Calu3 (cell line): Measurements from ENCODE around the gene CARD18. TPM values are rescaled to one million over a fixed set of nuclear protein-coding genes. Genes with fewer than 3 reads are reported as not detected.

Experiments used
- BruUV-seq: library from RNA; stranded (reverse); fragments of 400-500 nt; replicated peaks from 2 replicates; lab custom pipeline; 2021; lab: Mats Ljungman, UMichigan
- CTCF ChIA-PET: fragments of 300-600 bp; sonication (Branson Sonifier 250); formaldehyde crosslinking; loops from one replicate; lab custom pipeline; 2022; ENCODE audit warnings: antibody characterized with exemption; lab: Charles Lee
- DNase-seq: peaks from one replicate; pipeline ENCODE4 v3.0.0; 2022
- H3K27ac Mint-ChIP-seq: one replicate; pipeline ENCODE4 v1.8.0; 2022; ENCODE audit warnings: mixed read lengths; ENCODE audit not compliant: unreplicated experiment
- H3K27me3 Mint-ChIP-seq: one replicate; pipeline ENCODE4 v1.8.0; 2022; ENCODE audit warnings: mixed read lengths; ENCODE audit not compliant: unreplicated experiment
- H3K36me3 Mint-ChIP-seq: one replicate; pipeline ENCODE4 v1.8.0; 2022; ENCODE audit warnings: mild to moderate bottlenecking, moderate library complexity, mixed read lengths; ENCODE audit not compliant: insufficient read depth, unreplicated experiment
- H3K4me1 Mint-ChIP-seq: one replicate; pipeline ENCODE4 v1.8.0; 2022; ENCODE audit warnings: mild to moderate bottlenecking, low read depth, mixed read lengths; ENCODE audit not compliant: unreplicated experiment
- H3K4me3 Mint-ChIP-seq: one replicate; pipeline ENCODE4 v1.8.0; 2022; ENCODE audit warnings: mild to moderate bottlenecking, low read depth, moderate library complexity, mixed read lengths; ENCODE audit not compliant: unreplicated experiment
- H3K9me3 Mint-ChIP-seq: one replicate; pipeline ENCODE4 v1.8.0; 2022; ENCODE audit warnings: low read depth, mixed read lengths; ENCODE audit not compliant: unreplicated experiment
- CTCF ChIP-seq: fragments of 200-600 bp; IDR thresholded peaks from one replicate; pipeline ENCODE4 v1.8.0; 2022; ENCODE audit warnings: antibody characterized with exemption; ENCODE audit not compliant: unreplicated experiment
- intact Hi-C: fragments of 100-400 bp; cut with micrococcal nuclease; formaldehyde crosslinking; loops from one replicate; pipeline ENCODE4 v1.10.0; 2022; ENCODE audit not compliant: unreplicated experiment
- total RNA-seq: library from RNA; stranded (reverse); gene quantifications from 2 replicates; pipeline ENCODE4 v1.2.3, GENCODE V29; 2022

CARD18 gene
- total RNA-seq, 1 experiment from 2014 or later, result not detected

GRCh38 chr11:105152560-105152959 lies 13.0 kb upstream of the CARD18 start:
- DNase-seq, result no peak
- Mint-ChIP-seq H3K4me1 (no peaks in the 10 kb centered on the region), H3K4me3 (no peak overlapping the region), H3K9me3 (peaks cover 2% of the 10 kb centered on the region), H3K36me3 (no peaks in the 10 kb centered on the region), H3K27me3 (no peaks in the 10 kb centered on the region), H3K27ac (no peak overlapping the region)
- CTCF ChIA-PET, result no interaction called here
- no TSS peak for BruUV-seq
- TF ChIP-seq CTCF, result no peak
- intact Hi-C loops, result no loop called here

- BruUV-seq, result no TSS peak
- H3K36me3 Mint-ChIP-seq, result no peaks in the 10 kb centered on the region
- peaks cover 2% of the 10 kb centered on the region for H3K9me3 Mint-ChIP-seq
- intact Hi-C loops, result no loop called here
- CTCF ChIA-PET, result no interaction called here
- H3K27me3 Mint-ChIP-seq, result no peaks in the 10 kb centered on the region
- no peak for DNase-seq
- TF ChIP-seq CTCF, result no peak
- no peak overlapping the region for H3K27ac Mint-ChIP-seq
- no peaks in the 10 kb centered on the region for H3K4me1 Mint-ChIP-seq
- no peak overlapping the region for H3K4me3 Mint-ChIP-seq
Measured at GRCh38 chr11:105152021-105152512, 12.5 kb upstream of the CARD18 start.

DNA sequence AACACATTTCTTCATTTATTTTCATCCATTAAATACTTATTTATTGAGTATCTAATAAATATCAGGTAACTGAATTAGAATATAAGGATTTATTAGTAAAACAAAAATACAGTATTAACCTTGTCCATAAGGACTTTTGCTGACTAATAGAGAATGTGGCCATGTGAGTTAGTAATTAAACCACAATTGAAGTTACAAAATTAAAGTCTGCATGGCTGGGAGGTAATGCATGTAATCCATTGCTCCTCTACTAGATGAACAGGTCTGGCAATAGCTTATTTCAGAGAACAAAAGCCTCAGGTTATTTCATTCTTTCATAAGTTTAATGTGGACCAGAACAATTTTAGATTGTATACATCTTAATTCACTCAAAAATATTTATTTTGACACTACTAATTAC lies 9.9 kb upstream of the CARD18 start:
- H3K4me1 Mint-ChIP-seq, result peaks cover 12% of the 10 kb centered on the region

GRCh38 chr11:105148241-105148640 lies 8.7 kb upstream of the CARD18 start:
- Mint-ChIP-seq H3K4me1 (peaks cover 12% of the 10 kb centered on the region), H3K27ac (no peak overlapping the region), H3K4me3 (no peak overlapping the region), H3K27me3 (no peaks in the 10 kb centered on the region), H3K36me3 (no peaks in the 10 kb centered on the region), H3K9me3 (no peaks in the 10 kb centered on the region)
- DNase-seq, result no peak
- TF ChIP-seq CTCF, result no peak
- CTCF ChIA-PET, result no interaction called here
- BruUV-seq, result no TSS peak
- intact Hi-C loops, result no loop called here

More for the DNA sequence above, 9.9 kb upstream of the CARD18 start:
- H3K27me3 Mint-ChIP-seq, result no peaks in the 10 kb centered on the region
- no TSS peak for BruUV-seq
- H3K9me3 Mint-ChIP-seq, result no peaks in the 10 kb centered on the region
- no peak for DNase-seq
- H3K36me3 Mint-ChIP-seq, result no peaks in the 10 kb centered on the region
- no peak overlapping the region for H3K27ac Mint-ChIP-seq
- intact Hi-C loops, result no loop called here
- no peak for TF ChIP-seq CTCF
- CTCF ChIA-PET, result no interaction called here
- H3K4me3 Mint-ChIP-seq, result no peak overlapping the region
